GM06990 (cell line): ENCODE data around the gene CFAP97.

ENCODE experiments used
- DNase-seq: peaks from one replicate; pipeline ENCODE4 v3.0.0-alpha.2; 2011; ENCODE audit not compliant: insufficient read length; ENCODE audit errors: extremely low read depth
- H3K27me3 ChIP-seq: replicated peaks from 2 replicates; pipeline ENCODE4 v1.6.0; 2011; ENCODE audit warnings: low read length; ENCODE audit not compliant: control insufficient read depth, insufficient read depth
- H3K36me3 ChIP-seq: 2 replicates; pipeline ENCODE4 v1.5.1; 2011; ENCODE audit warnings: low read length; ENCODE audit not compliant: control insufficient read depth, insufficient read depth
- H3K4me3 ChIP-seq: replicated peaks from 2 replicates; pipeline ENCODE4 v1.5.1; 2011; ENCODE audit warnings: low read depth, mild to moderate bottlenecking, control low read depth, low read length
- CTCF ChIP-seq: IDR thresholded peaks from 2 replicates; pipeline ENCODE4 v1.5.1; 2011; ENCODE audit warnings: low read length, control low read depth, mild to moderate bottlenecking, inconsistent platforms; ENCODE audit not compliant: insufficient read depth, poor library complexity, severe bottlenecking

CFAP97 gene

GRCh38 chr4:185182239-185182638 is 21.6 kb downstream of the CFAP97 start:
- H3K36me3 ChIP-seq, result peaks cover 3% of the 10 kb centered on the region
- H3K4me3 ChIP-seq, result no peak overlapping the region
- TF ChIP-seq CTCF, result no peak
- no peaks in the 10 kb centered on the region for H3K27me3 ChIP-seq
- DNase-seq, result no peak

DNA sequence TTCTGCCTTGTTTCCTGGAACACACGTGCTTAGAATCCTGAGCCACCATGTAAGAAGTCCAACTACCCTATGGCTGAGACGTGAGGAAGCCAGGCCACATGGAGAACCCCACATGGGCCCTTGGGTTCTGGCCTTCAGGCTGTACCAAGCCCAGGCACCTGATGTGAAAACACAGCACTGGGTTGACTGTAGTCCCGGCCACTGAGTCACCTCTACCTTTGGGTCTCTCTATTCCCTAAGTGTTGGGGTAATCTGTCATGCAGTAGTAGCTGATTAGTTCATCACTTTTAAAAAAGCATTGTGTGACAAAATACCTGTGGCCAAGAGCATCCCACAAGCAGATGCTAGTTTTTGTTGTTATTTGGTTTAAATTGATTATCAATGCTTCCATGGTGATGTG is 24.3 kb downstream of the CFAP97 start:
- DNase-seq, result no peak
- TF ChIP-seq CTCF, result no peak
- Histone ChIP-seq H3K36me3 (peaks cover 3% of the 10 kb centered on the region), H3K27me3 (no peaks in the 10 kb centered on the region), H3K4me3 (no peak overlapping the region)

GRCh38 chr4:185171373-185172071 is 32.3 kb downstream of the CFAP97 start:
- Histone ChIP-seq H3K4me3 (no peak overlapping the region), H3K36me3 (peaks cover 6% of the 10 kb centered on the region), H3K27me3 (no peaks in the 10 kb centered on the region)
- DNase-seq, result peak; percentile 59
- TF ChIP-seq CTCF, result no peak

GRCh38 chr4:185167234-185167633 is 36.6 kb downstream of the CFAP97 start:
- DNase-seq, result no peak
- peaks cover 11% of the 10 kb centered on the region for H3K36me3 ChIP-seq
- no peak overlapping the region for H3K4me3 ChIP-seq
- no peaks in the 10 kb centered on the region for H3K27me3 ChIP-seq
- TF ChIP-seq CTCF, result no peak

DNA sequence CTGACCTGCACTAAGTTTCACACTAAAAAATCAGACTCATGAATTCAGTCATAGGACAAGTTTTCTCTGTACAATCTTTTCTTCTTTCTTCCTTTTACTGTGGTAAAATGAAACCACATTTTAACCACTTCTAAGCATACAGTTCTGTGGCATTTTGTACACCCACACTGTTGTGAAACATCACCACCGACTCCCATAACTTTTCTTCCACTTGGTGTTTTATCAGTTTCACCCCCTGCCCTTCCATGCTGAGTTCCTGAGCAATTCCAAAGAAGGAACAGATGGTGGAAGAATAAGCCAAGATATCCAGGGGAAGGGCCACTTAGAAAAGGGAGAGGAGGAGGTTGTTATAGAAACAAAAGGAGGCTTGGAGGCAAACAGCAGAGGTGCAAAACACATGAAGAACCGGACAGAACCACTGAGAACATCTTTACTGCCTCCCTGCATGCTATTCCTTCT is 38.2 kb downstream of the CFAP97 start:
- no peak for TF ChIP-seq CTCF
- no peak overlapping the region for H3K4me3 ChIP-seq
- no peaks in the 10 kb centered on the region for H3K27me3 ChIP-seq
- peak; percentile 57 for DNase-seq
- peaks cover 11% of the 10 kb centered on the region for H3K36me3 ChIP-seq
